HG03196 (cell line): Measurements from ENCODE around the gene DTX3L.
"Not testable (repeated sequence)": the region's sequence is repeated elsewhere in the genome, so short reads cannot be mapped to it uniquely, and the experiment has no call there.

Source experiments
- ATAC-seq: cut with Tn5 transposase; IDR thresholded peaks from one replicate; pipeline ENCODE4 v1.9.1; 2021; ENCODE audit not compliant: unreplicated experiment

Gene DTX3L

GRCh38 chr3:122560680-122561079, 3.5 kb upstream of the DTX3L start:
- no peak for ATAC-seq

- no peak for ATAC-seq
Observed at GRCh38 chr3:122562923-122563716, 1.0 kb upstream of the DTX3L start.

GRCh38 chr3:122563717-122564025, 467 bp upstream of the DTX3L start:
- peak; percentile 17 for ATAC-seq

- not testable (repeated sequence) for ATAC-seq
Observed at GRCh38 chr3:122568131-122568530, 4.0 kb downstream of the DTX3L start.

GRCh38 chr3:122568755-122569154, 4.6 kb downstream of the DTX3L start:
- no peak for ATAC-seq

- ATAC-seq, result no peak
Observed at GRCh38 chr3:122572940-122573412, 8.8 kb downstream of the DTX3L start.

- ATAC-seq, result peak; percentile 82
Observed at GRCh38 chr3:122576174-122576940, 12.2 kb downstream of the DTX3L start.

- no peak for ATAC-seq
Observed at GRCh38 chr3:122577409-122578031, 13.4 kb downstream of the DTX3L start, which contains the start of gene PARP15. Gene PARP15, plus strand, starts transcription at chr3:122577650. Its CDS starts 18 bp downstream, at chr3:122577668.

GRCh38 chr3:122578069-122578740, 14.1 kb downstream of the DTX3L start:
- no peak for ATAC-seq

- ATAC-seq, result no peak
Observed at GRCh38 chr3:122580470-122580869, 16.3 kb downstream of the DTX3L start.

- no peak for ATAC-seq
Observed at GRCh38 chr3:122581622-122582021, 17.5 kb downstream of the DTX3L start.

GRCh38 chr3:122582390-122582789, 18.3 kb downstream of the DTX3L start:
- ATAC-seq, result no peak

- no peak for ATAC-seq
Observed at GRCh38 chr3:122586098-122586497, 22.0 kb downstream of the DTX3L start.

- ATAC-seq, result no peak
Observed at GRCh38 chr3:122586773-122587485, 22.8 kb downstream of the DTX3L start.

GRCh38 chr3:122587572-122587971, 23.4 kb downstream of the DTX3L start:
- no peak for ATAC-seq

GRCh38 chr3:122589297-122589696, 25.2 kb downstream of the DTX3L start:
- ATAC-seq, result peak; percentile 53

GRCh38 chr3:122590610-122591009, 26.5 kb downstream of the DTX3L start:
- no peak for ATAC-seq

- ATAC-seq, result no peak
Observed at GRCh38 chr3:122594025-122594424, 29.9 kb downstream of the DTX3L start.

- ATAC-seq, result no peak
Observed at GRCh38 chr3:122598151-122598550, 34.0 kb downstream of the DTX3L start.

GRCh38 chr3:122598556-122598955, 34.4 kb downstream of the DTX3L start:
- no peak for ATAC-seq
